Muscle layer of duodenum (tissue), 2 donors: Measurements from ENCODE around the gene CCDC28B.

Experiments
- H3K27ac ChIP-seq: one replicate; pipeline ENCODE4 v1.7.0; 2013; ENCODE audit warnings: mild to moderate bottlenecking, low read length
- H3K27me3 ChIP-seq: one replicate; pipeline ENCODE4 v1.7.0; 2013; ENCODE audit warnings: low read depth, mild to moderate bottlenecking, control low read depth, low read length
- H3K36me3 ChIP-seq, 2 donors: one replicate each; pipeline ENCODE4 v1.7.0; 2013; ENCODE audit warnings: low read length in 2 of 2, control low read depth in 1 of 2, mild to moderate bottlenecking in 1 of 2; ENCODE audit not compliant: insufficient read depth in 2 of 2, control insufficient read depth in 1 of 2
- H3K4me1 ChIP-seq, 2 donors: one replicate each; pipeline ENCODE4 v1.7.0; 2013; ENCODE audit warnings: low read length in 2 of 2, mild to moderate bottlenecking in 2 of 2, control low read depth in 1 of 2, moderate library complexity in 1 of 2; ENCODE audit not compliant: insufficient read depth in 2 of 2, control insufficient read depth in 1 of 2
- H3K4me3 ChIP-seq, 2 donors: one replicate each; pipeline ENCODE4 v1.7.0; 2013; ENCODE audit warnings: low read length in 2 of 2, low read depth in 1 of 2, mild to moderate bottlenecking in 1 of 2
- H3K9me3 ChIP-seq, 2 donors: one replicate each; pipeline ENCODE4 v1.7.0; 2013; ENCODE audit warnings: low read length in 2 of 2, control low read depth in 1 of 2, mild to moderate bottlenecking in 1 of 2; ENCODE audit not compliant: control insufficient read depth in 1 of 2
- donor health status: healthy.

Gene CCDC28B

DNA sequence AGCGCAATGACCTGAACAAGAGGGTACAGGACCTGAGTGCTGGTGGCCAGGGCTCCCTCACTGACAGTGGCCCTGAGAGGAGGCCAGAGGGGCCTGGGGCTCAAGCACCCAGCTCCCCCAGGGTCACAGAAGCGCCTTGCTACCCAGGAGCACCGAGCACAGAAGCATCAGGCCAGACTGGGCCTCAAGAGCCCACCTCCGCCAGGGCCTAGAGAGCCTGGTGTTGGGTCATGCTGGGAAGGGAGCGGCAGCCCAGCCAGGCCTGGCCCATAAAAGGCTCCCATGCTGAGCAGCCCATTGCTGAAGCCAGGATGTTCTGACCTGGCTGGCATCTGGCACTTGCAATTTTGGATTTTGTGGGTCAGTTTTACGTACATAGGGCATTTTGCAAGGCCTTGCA, 5.4 kb upstream of the CCDC28B start:
- H3K36me3 ChIP-seq = peaks cover 70 to 73% of the 10 kb centered on the region in 2 donors
- no peak overlapping the region for H3K4me3 ChIP-seq
- no peaks in the 10 kb centered on the region for H3K27me3 ChIP-seq
- peaks cover 5 to 11% of the 10 kb centered on the region in 2 donors for H3K4me1 ChIP-seq
- no peak overlapping the region for H3K27ac ChIP-seq
- H3K9me3 ChIP-seq = no peaks in the 10 kb centered on the region

DNA sequence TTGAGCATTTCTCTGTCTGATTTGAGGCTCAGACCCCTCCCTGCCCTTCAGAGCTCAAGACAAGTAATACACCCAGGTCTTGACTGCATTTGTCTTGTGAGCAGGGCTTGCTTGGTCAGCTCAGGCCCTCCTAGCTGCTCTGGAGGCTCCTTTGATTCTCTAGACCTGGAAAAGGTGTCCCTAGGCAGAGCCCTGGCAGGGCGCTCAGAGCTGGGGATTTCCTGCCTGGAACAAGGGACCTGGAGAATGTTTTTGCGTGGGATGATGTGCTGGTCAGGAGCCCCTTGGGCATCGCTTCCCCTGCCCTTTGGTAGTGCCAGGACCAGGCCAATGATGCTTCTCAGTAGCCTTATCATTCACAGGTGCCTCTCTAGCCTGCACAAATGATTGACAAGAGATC, 4.9 kb upstream of the CCDC28B start:
- Histone ChIP-seq H3K9me3 (no peaks in the 10 kb centered on the region), H3K36me3 (peaks cover 64 to 68% of the 10 kb centered on the region in 2 donors), H3K4me3 (no peak overlapping the region), H3K27me3 (no peaks in the 10 kb centered on the region), H3K27ac (no peak overlapping the region), H3K4me1 (peaks cover 6 to 13% of the 10 kb centered on the region in 2 donors)

DNA sequence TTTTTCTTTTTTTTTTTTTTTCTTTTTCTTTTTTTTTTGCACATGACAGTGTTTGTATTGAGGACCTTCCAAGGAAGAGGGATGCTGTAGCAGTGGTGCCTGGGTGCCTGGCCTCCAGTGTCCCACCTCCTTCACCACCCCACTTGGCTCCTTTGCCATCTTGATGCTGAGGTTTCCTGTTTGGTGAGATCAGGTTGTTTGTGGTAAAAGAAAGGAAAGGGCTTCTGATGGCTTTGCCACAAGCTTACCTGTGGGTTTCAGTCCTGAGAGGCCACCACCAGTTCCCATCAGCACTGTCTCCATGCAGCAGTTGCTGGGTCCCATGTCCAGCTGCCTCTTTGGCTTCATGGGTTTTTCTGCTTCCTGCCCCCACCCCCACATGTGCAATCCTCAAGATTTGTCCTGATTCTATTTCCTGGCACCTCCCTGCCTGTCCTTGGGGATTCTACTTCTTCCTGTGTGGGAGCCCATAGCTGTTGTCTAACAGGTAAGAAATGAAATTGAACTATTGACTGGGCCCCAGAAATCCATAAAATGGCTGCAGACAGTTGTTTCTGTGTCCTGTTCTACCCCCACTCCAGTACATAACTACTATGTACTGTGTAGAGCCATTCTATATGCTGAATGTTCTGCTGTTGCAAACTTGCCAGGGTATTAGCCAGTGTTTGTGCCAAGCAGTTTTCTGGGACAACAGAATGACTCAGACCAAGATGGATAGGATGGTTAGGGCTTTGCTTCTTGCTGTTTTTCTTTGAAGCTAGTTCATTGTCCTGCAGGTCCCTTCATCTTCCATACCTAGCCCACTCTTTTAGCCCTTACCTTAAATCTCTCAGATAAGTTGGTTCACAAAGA, 4.2 kb upstream of the CCDC28B start:
- Histone ChIP-seq H3K4me1 (peaks cover 6 to 16% of the 10 kb centered on the region in 2 donors), H3K9me3 (no peaks in the 10 kb centered on the region), H3K27me3 (no peaks in the 10 kb centered on the region), H3K36me3 (peaks cover 60 to 61% of the 10 kb centered on the region in 2 donors), H3K27ac (no peak overlapping the region), H3K4me3 (no peak overlapping the region)

DNA sequence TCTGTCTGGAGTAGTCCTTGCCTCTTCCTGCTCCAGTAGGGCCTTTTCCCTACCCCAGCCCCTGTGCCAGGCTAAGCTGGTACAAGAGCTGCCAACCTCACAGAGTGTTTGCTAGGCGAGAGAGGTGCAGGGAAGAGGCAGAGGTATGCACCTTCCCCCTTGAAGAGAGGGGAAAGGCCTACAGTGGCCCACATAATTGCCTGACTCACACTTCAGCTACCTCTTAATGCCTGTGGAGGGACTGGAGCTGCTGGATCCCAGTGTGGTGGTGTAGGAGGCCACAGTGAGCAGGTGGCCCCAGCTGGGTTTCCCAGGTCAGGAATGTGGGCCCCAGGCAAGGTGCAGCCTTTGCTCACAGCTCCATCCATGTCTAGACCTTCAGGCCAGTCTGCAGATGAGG, 3.3 kb upstream of the CCDC28B start:
- Histone ChIP-seq H3K27me3 (no peaks in the 10 kb centered on the region), H3K36me3 (peaks cover 51 to 52% of the 10 kb centered on the region in 2 donors), H3K4me1 (peaks cover 6 to 24% of the 10 kb centered on the region in 2 donors), H3K9me3 (no peaks in the 10 kb centered on the region), H3K27ac (no peak overlapping the region), H3K4me3 (no peak overlapping the region)

DNA sequence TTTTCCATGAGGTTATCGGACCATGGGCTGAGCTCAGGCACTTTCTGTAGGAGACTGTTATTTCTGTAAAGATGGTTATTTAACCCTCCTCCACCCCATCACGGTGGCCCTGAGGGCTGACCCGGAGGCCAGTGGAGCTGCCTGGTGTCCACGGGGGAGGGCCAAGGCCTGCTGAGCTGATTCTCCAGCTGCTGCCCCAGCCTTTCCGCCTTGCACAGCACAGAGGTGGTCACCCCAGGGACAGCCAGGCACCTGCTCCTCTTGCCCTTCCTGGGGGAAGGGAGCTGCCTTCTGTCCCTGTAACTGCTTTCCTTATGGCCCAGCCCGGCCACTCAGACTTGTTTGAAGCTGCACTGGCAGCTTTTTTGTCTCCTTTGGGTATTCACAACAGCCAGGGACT, 2.6 kb upstream of the CCDC28B start:
- Histone ChIP-seq H3K9me3 (no peaks in the 10 kb centered on the region), H3K4me3 (no peak overlapping the region), H3K27me3 (no peaks in the 10 kb centered on the region), H3K27ac (no peak overlapping the region), H3K4me1 (peaks cover 6 to 27% of the 10 kb centered on the region in 2 donors), H3K36me3 (peaks cover 43 to 45% of the 10 kb centered on the region in 2 donors)

DNA sequence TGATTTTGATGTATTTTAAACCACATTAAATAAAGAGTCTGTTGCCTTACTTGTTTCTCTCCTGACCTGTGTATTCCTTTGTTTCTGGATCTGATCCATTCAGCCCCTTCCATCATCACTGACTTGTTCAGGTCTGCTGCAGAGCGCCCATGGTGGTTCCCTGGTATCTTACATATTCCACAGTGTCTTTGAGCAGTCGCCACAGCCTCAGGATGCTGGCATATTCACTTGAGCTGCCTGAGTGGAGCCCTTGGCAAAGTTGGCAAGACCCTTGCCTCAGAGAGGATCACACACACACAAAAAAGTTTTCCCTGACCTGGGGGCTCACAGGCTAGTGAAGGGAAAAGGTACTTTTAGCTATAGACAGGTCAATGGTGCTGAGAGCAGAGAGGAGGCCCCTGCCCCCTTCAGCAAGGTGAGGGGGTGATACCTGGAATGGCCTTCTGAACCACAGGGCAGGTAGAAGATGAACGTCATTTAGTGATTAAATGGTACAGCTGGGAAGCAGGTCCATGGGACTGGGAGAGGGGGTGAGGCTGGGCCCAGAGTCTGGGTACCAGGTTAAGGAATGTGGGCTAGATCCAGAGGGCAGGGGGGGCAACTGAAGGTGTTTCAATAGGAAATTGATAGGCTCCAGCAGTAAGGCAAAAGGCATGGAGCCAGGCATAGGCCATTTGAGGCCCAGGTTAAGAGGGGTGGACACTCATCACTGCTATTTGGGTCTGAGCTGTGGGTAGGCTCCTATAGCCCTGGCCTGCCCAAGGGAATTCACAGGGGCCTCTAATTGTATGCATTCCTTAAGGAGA, 2.0 kb upstream of the CCDC28B start:
- Histone ChIP-seq H3K27me3 (no peaks in the 10 kb centered on the region), H3K36me3 (peaks cover 38 to 39% of the 10 kb centered on the region in 2 donors), H3K9me3 (no peaks in the 10 kb centered on the region), H3K27ac (no peak overlapping the region), H3K4me1 (peaks cover 6 to 27% of the 10 kb centered on the region in 2 donors), H3K4me3 (no peak overlapping the region)

DNA sequence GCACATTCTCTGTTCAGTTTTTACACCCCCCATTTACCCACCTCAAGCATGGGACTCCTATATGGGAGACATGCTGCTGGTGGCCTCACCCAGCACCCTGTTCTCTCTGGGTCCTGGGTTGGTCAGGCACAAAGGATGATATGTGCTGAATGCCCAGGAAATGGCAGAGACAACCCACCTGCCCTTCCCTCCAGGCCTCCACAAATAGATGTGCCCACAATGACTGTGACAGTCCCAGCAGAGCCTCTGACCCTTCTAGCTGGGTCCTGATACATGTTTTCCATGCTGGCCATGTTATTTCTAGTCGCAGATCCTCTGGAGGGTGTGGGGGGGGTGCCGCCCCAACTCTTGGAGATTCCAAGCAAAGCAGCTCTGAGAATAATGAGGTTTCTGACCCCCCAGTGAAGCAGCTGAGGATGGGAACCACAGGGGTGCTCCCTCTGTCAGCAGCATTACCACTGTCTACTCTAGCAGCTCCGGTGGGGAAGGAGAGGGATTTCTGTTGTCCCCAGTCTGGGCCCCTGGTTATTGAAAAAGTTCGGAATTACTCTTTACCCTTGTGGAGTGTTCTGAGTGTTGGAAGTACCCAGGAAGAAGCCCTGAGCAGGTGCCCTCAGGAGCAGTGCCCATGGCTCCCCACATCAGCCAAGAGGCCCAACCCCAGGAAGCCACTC, 1.2 kb upstream of the CCDC28B start:
- peak overlapping the region; percentile 82 to 86 for H3K4me3 ChIP-seq
- H3K9me3 ChIP-seq = no peaks in the 10 kb centered on the region
- no peak overlapping the region for H3K27ac ChIP-seq
- H3K4me1 ChIP-seq = peaks cover 6 to 27% of the 10 kb centered on the region in 2 donors
- no peaks in the 10 kb centered on the region for H3K27me3 ChIP-seq
- peaks cover 31 to 33% of the 10 kb centered on the region in 2 donors for H3K36me3 ChIP-seq

DNA sequence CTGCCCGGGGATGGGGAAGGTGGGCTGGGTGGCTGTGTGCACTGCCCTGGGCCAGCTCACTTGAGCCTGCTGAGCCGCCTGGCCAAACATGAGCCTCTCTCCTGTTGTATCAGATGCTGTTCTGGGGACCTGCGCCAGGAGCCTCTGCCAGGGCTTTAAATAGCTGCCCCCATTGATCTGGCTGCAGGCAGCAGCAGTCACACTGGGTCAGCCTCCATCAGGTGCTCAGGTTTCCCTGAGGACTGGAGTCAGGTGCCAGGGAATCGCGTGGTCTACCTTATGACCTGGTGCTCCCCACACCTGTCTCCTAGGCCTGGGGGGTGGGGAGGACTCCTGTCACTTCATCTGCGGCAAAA, 700 bp upstream of the CCDC28B start:
- H3K4me3 ChIP-seq = peak overlapping the region; percentile 82 to 86
- H3K36me3 ChIP-seq = peaks cover 26 to 28% of the 10 kb centered on the region in 2 donors
- H3K9me3 ChIP-seq = no peaks in the 10 kb centered on the region
- no peak overlapping the region for H3K27ac ChIP-seq
- H3K27me3 ChIP-seq = no peaks in the 10 kb centered on the region
- peaks cover 6 to 31% of the 10 kb centered on the region in 2 donors for H3K4me1 ChIP-seq

DNA sequence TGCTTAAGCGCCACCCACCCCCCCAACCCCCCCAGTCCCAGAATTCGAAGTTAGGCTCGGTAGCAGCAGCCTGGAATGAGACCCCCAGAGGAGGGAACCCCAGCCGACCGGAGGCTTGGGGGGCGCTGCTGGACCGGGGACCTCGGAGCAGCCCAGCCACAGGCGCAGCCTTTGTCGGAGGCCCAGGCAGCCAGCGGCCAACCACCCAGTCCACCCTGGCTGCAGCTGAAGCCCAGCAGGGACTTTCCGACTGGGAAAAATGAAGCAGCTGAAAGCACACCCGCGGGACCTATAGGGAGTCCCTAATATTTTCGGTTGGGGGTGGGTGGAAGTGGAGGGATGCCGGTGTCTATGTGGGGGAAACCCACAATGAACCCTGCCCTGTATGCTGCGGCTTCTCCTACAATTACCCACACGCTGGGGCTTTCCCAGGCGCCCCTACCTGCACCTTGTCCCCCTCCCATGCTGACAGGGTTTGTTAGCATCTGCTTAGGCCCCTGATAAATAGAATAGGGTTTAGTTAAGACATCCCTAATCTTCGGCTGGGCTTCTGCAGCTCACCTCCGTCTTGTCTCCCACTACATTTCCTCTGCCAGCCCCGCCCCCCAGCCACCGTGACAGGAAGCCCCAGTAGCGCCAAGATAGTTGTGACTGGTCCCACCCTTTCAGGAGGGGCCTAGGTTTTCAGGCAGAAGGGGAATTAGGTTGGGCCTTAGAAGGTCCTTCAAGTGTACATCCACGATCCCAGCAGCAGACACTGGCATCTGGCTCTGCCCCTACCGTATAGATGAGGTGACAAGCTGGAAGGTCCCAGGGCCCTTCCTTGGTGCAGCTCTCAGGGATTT, 838 bp downstream of the CCDC28B start:
- H3K4me3 ChIP-seq = peak overlapping the region; percentile 82 to 86
- peaks cover 13% of the 10 kb centered on the region in 2 donors for H3K36me3 ChIP-seq
- no peaks in the 10 kb centered on the region for H3K27me3 ChIP-seq
- peaks cover 11 to 42% of the 10 kb centered on the region in 2 donors for H3K4me1 ChIP-seq
- no peaks in the 10 kb centered on the region for H3K9me3 ChIP-seq
- H3K27ac ChIP-seq = peak overlapping the region; percentile 45

DNA sequence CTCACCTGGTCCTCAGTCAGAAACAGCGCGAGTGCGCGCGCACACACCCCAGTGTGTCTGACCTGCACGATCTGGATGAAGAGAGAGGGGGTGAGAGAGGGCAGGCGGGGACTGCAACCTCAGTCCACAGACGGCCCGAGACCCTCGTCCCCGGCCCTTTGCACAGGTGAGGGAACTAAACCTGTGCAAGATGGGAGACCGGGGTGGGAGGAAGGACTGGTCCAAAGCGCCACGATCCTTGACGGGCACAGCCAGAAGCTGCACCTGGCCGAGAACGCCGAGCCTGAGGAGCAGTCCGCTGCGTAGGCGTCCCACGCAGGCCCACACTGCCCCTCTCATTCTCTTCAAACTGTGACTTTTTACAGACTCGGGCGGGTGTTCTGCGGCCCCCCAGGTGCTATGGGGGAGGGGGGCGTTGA, 4.6 kb downstream of the CCDC28B start:
- H3K4me1 ChIP-seq = peaks cover 9 to 34% of the 10 kb centered on the region in 2 donors
- no peak overlapping the region for H3K27ac ChIP-seq
- H3K4me3 ChIP-seq = peak overlapping the region; percentile 74 to 79
- no peaks in the 10 kb centered on the region for H3K27me3 ChIP-seq
- no peaks in the 10 kb centered on the region for H3K9me3 ChIP-seq
- H3K36me3 ChIP-seq = no peaks in the 10 kb centered on the region
